Measurements from ENCODE around the gene CELSR3.

DNA sequence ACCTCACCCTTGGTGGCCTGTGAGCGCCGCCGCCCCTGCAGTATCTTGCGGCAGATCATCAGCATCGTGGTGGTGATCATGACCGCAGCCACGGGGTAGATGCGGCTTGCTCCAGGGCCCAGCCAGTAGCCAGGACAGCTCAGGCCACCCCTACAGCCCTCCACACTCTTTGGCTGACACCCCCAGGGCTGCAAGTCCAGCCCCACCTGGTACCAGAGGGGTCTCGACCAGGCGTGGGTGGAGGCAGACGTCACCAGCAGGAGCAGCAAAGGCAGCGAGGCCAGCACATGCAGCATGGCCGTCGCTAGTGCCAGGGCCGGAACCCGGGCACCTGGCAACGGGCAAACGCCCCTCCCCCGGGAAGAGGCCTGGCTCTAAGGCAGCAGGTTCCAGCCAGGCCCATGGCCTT is 41.2 kb downstream of the CELSR3 start, which contains the start of gene TMEM89:
- no peak for TF ChIP-seq POLR2AphosphoS5 (IDR thresholded peaks at IDR 0.05)
- no peak for TF ChIP-seq POLR2A (IDR thresholded peaks at IDR 0.05)

Data from sigmoid colon (tissue), 4 donors.